ENCODE results near the gene TRIM42. TPM values are rescaled to one million over a fixed set of nuclear protein-coding genes. Genes with fewer than 3 reads are reported as not detected.

The TRIM42 gene
- total and polyA plus RNA-seq, 2 of the 8 experiments (the other 6 are each of a cell fraction or from before 2014, with no cell fraction given): not detected

DNA sequence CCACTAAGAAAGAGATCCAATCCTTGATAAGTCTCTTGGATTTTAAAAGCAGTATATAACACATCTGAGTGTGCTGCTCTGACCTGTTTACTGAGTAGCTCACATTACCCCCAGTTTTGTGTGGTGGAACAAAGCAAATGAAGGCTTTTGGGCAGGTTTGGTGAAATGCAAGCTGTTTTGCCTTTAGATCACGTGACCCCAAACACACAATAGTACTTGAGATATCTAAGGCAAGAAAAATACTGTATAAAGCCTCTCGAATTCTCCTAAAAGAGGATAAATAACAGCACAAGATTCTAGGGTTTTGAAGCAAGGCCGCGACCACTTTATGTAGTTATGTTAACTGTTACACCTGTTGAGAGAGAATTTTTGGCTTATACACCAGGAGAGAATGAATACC lies 49.3 kb upstream of the TRIM42 start:
- POLR2A ChIA-PET (ENCODE audit: partially characterized antibody): no interaction called here
- Histone ChIP-seq H3K4me2 (ENCODE audit: insufficient read depth in 1 of 2, low read depth in 2 of 2, low read length in 2 of 2) (no peak overlapping the region), H3K4me1 (replicated peaks in 1 of 4; ENCODE audit: control insufficient read depth in 3 of 4, insufficient read depth in 4 of 4, low read length in 3 of 4) (no peaks in the 10 kb centered on the region), H4K91ac (replicated peaks; ENCODE audit: insufficient read length, low read length) (no peak overlapping the region), H3K9ac (replicated peaks in 1 of 4; ENCODE audit: extremely low read depth in 1 of 4, low read depth in 3 of 4, low read length in 3 of 4) (no peak overlapping the region), H3K4me3 (ENCODE audit: extremely low read depth in 1 of 4, insufficient read depth in 2 of 4, low read depth in 3 of 4, low read length in 4 of 4) (no peak overlapping the region), H3K27ac (ENCODE audit: low read depth, low read length) (no peak overlapping the region), H2AFZ (ENCODE audit: low read length) (no peak overlapping the region), H3K4ac (replicated peaks; ENCODE audit: insufficient read length, low read depth, low read length) (no peak overlapping the region), H2BK12ac (ENCODE audit: low read depth, low read length) (no peak overlapping the region), H3K27me3 (replicated peaks in 1 of 4; ENCODE audit: control insufficient read depth in 3 of 4, extremely low read depth in 1 of 4, insufficient read depth in 3 of 4, low read length in 3 of 4) (no peaks in the 10 kb centered on the region), H3K18ac (ENCODE audit: extremely low read depth, low read length) (no peak overlapping the region), H4K8ac (ENCODE audit: extremely low read depth, insufficient read depth, low read length) (no peak overlapping the region), H3K56ac (replicated peaks; ENCODE audit: insufficient read length, low read depth, low read length) (no peak overlapping the region), H3K36me3 (ENCODE audit: control insufficient read depth in 2 of 4, insufficient read depth in 4 of 4, low read length in 3 of 4) (no peaks in the 10 kb centered on the region), H3K79me1 (ENCODE audit: low read depth, low read length) (no peaks in the 10 kb centered on the region), H3K9me3 (ENCODE audit: insufficient read depth in 2 of 2, low read depth in 1 of 2, low read length in 1 of 2) (no peaks in the 10 kb centered on the region), H3K23ac (ENCODE audit: insufficient read length) (no peak overlapping the region), H3K14ac (ENCODE audit: insufficient read length) (no peak overlapping the region), H2BK15ac (ENCODE audit: low read length) (no peak overlapping the region), H3K79me2 (ENCODE audit: control insufficient read depth in 1 of 2, insufficient read depth in 2 of 2, low read length in 2 of 2) (no peaks in the 10 kb centered on the region), H4K20me1 (replicated peaks in 1 of 2; ENCODE audit: control insufficient read depth in 1 of 2, insufficient read depth in 2 of 2, low read length in 2 of 2) (no peaks in the 10 kb centered on the region), H3K23me2 (ENCODE audit: low read depth, low read length) (no peaks in the 10 kb centered on the region), H4K5ac (ENCODE audit: insufficient read length, low read depth, low read length) (no peak overlapping the region), H2AK5ac (ENCODE audit: low read depth, low read length) (no peak overlapping the region), H2BK120ac (replicated peaks; ENCODE audit: low read depth, low read length) (no peak overlapping the region), H2BK5ac (ENCODE audit: low read depth, low read length) (no peak overlapping the region), H2BK20ac (ENCODE audit: low read length) (no peak overlapping the region)
- 65% methylated on average over 4 of the region's 4 CpGs; no CpG with 5 or more reads in 1 of the 2 experiments for WGBS, 2 experiments (ENCODE audit: extremely low coverage in 1 of 2, insufficient coverage in 1 of 2, insufficient read length in 1 of 2, insufficient replicate concordance in 2 of 2, low coverage in 1 of 2, low lambda C conversion rate in 2 of 2, missing lambda C conversion rate in 1 of 2)
- CTCF ChIA-PET (ENCODE audit: partially characterized antibody): no interaction called here
- DNase-seq (ENCODE audit: low read depth in 1 of 2, low spot score in 2 of 2) (no peak), FAIRE-seq (no peak)
- TF ChIP-seq NRF1 (IDR thresholded peaks at IDR 0.05; ENCODE audit: low read depth, low read length): no peak
- TF ChIP-seq RXRA (IDR thresholded peaks at IDR 0.05; ENCODE audit: insufficient read depth, low read depth, low read length): no peak
- no peak for TF ChIP-seq ZNF274 (IDR thresholded peaks at IDR 0.05; ENCODE audit: borderline replicate concordance, extremely low read depth, low read length)
- no peak for TF ChIP-seq SUZ12 (IDR thresholded peaks at IDR 0.05; ENCODE audit: low read length)
- no peak for TF ChIP-seq EGR1 (IDR thresholded peaks at IDR 0.05; ENCODE audit: borderline replicate concordance, low read depth, low read length)
- no peak for TF ChIP-seq TBP (IDR thresholded peaks at IDR 0.05; ENCODE audit: low read depth, low read length)
- TF ChIP-seq, protein P1, sequence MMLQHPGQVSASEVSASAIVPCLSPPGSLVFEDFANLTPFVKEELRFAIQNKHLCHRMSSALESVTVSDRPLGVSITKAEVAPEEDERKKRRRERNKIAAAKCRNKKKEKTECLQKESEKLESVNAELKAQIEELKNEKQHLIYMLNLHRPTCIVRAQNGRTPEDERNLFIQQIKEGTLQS (IDR thresholded peaks at IDR 0.05; ENCODE audit: insufficient read depth, low read depth, low read length): no peak
- TF ChIP-seq POLR2AphosphoS5 (IDR thresholded peaks at IDR 0.05; ENCODE audit: low read depth, low read length): no peak
- no peak for TF ChIP-seq TCF12 (IDR thresholded peaks at IDR 0.05; ENCODE audit: low read depth, low read length)
- no peak for TF ChIP-seq FOSL1 (IDR thresholded peaks at IDR 0.05; ENCODE audit: insufficient read depth, low read depth, low read length)
- TF ChIP-seq SP4 (IDR thresholded peaks at IDR 0.05; ENCODE audit: low read length): no peak
- no peak for TF ChIP-seq EZH2 (IDR thresholded peaks at IDR 0.05; ENCODE audit: low read depth, low read length, severe bottlenecking)
- no peak for TF ChIP-seq HDAC2 (IDR thresholded peaks at IDR 0.05; ENCODE audit: borderline replicate concordance in 1 of 2, low read depth in 2 of 2, low read length in 2 of 2)
- no peak for TF ChIP-seq TAF1 (IDR thresholded peaks at IDR 0.05; ENCODE audit: low read depth, low read length)
- TF ChIP-seq RFX5 (IDR thresholded peaks at IDR 0.05; ENCODE audit: borderline replicate concordance, low read depth, low read length): no peak
